H1 (cell line): ENCODE results near the gene CELF2. TPM values are rescaled to one million over a fixed set of nuclear protein-coding genes. Genes with fewer than 3 reads are reported as not detected.

Source experiments
- CTCF ChIA-PET: fragments of 300-600 bp; sonication (Branson Sonifier 250); formaldehyde crosslinking; loops from one replicate; lab custom pipeline; 2021; ENCODE audit not compliant: partially characterized antibody; lab: Charles Lee
- POLR2A ChIA-PET: fragments of 300-600 bp; sonication (Branson Sonifier 250); formaldehyde crosslinking; loops from one replicate; lab custom pipeline; 2021; ENCODE audit warnings: inconsistent platforms; ENCODE audit not compliant: partially characterized antibody; lab: Charles Lee
- DNase-seq, 2 experiments: peaks; one replicate each; pipeline versions ENCODE4 v3.0.0 to v3.0.0-alpha.2; 2010 to 2022; ENCODE audit warnings: low spot score in 2 of 2, low read depth in 1 of 2, mixed read lengths in 1 of 2
- FAIRE-seq: peaks from 2 replicates; lab custom pipeline; 2011; peaks lifted over from hg19 to GRCh38; lab: Jason Lieb, UNC
- H2AFZ ChIP-seq: 2 replicates; pipeline ENCODE4 v1.8.1; 2012; ENCODE audit warnings: low read length, inconsistent platforms
- H2AK5ac ChIP-seq: 2 replicates; pipeline ENCODE4 v1.6.1; 2013; ENCODE audit warnings: low read depth, low read length
- H2BK120ac ChIP-seq: replicated peaks from 2 replicates; pipeline ENCODE3; 2013; ENCODE audit warnings: low read depth, low read length, inconsistent platforms
- H2BK12ac ChIP-seq: 2 replicates; pipeline ENCODE4 v1.6.1; 2013; ENCODE audit warnings: low read depth, low read length
- H2BK15ac ChIP-seq: 2 replicates; pipeline ENCODE4 v1.6.1; 2013; ENCODE audit warnings: low read length
- H2BK20ac ChIP-seq: 2 replicates; pipeline ENCODE4 v1.6.1; 2013; ENCODE audit warnings: low read length
- H2BK5ac ChIP-seq: 2 replicates; pipeline ENCODE4 v1.6.1; 2013; ENCODE audit warnings: low read depth, low read length
- H3K14ac ChIP-seq: 2 replicates; pipeline ENCODE4 v1.6.1; 2013; ENCODE audit warnings: inconsistent platforms; ENCODE audit not compliant: insufficient read length
- H3K18ac ChIP-seq: 2 replicates; pipeline ENCODE4 v1.6.1; 2013; ENCODE audit warnings: low read length; ENCODE audit errors: extremely low read depth
- H3K23ac ChIP-seq: 2 replicates; pipeline ENCODE4 v1.6.1; 2013; ENCODE audit warnings: inconsistent platforms; ENCODE audit not compliant: insufficient read length
- H3K23me2 ChIP-seq: 2 replicates; pipeline ENCODE4 v1.6.1; 2013; ENCODE audit warnings: low read depth, low read length
- H3K27ac ChIP-seq: 2 replicates; pipeline ENCODE4 v1.6.1; 2011; ENCODE audit warnings: low read depth, low read length, inconsistent platforms
- H3K27me3 ChIP-seq, 4 experiments: replicated peaks in 1 of 4; 1 replicate in 1 of 4; 2 replicates in 3 of 4; pipeline versions ENCODE4 v1.6.1 to v1.8.1; 2011 to 2013; ENCODE audit warnings: low read length in 3 of 4, mild to moderate bottlenecking in 3 of 4, inconsistent platforms in 2 of 4, mixed read lengths in 2 of 4, moderate library complexity in 1 of 4; ENCODE audit not compliant: control insufficient read depth in 3 of 4, insufficient read depth in 3 of 4; ENCODE audit errors: extremely low read depth in 1 of 4
- H3K36me3 ChIP-seq, 4 experiments: 2 replicates each; pipeline versions ENCODE4 v1.6.1 to v1.8.1; 2011 to 2013; ENCODE audit warnings: mild to moderate bottlenecking in 4 of 4, low read length in 3 of 4, moderate library complexity in 2 of 4, control low read depth in 1 of 4, inconsistent platforms in 1 of 4; ENCODE audit not compliant: insufficient read depth in 4 of 4, control insufficient read depth in 2 of 4
- H3K4ac ChIP-seq: replicated peaks from 2 replicates; pipeline ENCODE3; 2013; ENCODE audit warnings: low read length, low read depth, mixed read lengths, inconsistent platforms; ENCODE audit not compliant: insufficient read length
- H3K4me1 ChIP-seq, 4 experiments: replicated peaks in 1 of 4; 1 replicate in 1 of 4; 2 replicates in 3 of 4; pipeline versions ENCODE4 v1.6.1 to v1.8.1; 2011 to 2013; ENCODE audit warnings: low read length in 3 of 4, inconsistent platforms in 2 of 4, mixed read lengths in 1 of 4; ENCODE audit not compliant: insufficient read depth in 4 of 4, control insufficient read depth in 3 of 4
- H3K4me2 ChIP-seq, 2 experiments: 2 replicates each; pipeline versions ENCODE4 v1.6.1 to v1.8.1; 2011 to 2013; ENCODE audit warnings: low read depth in 2 of 2, low read length in 2 of 2, control low read depth in 1 of 2, inconsistent platforms in 1 of 2, mild to moderate bottlenecking in 1 of 2; ENCODE audit not compliant: insufficient read depth in 1 of 2
- H3K4me3 ChIP-seq, 4 experiments: fragments of 200-600, 300-600 bp in 1 of 4; sonication (generic), shearing (Covaris generic), sonication (Bioruptor Twin) in 1 of 4; 2 replicates each; pipeline versions ENCODE4 v1.5.1 to v1.8.1; 2011 to 2016; ENCODE audit warnings: low read length in 4 of 4, low read depth in 3 of 4, control low read depth in 2 of 4, inconsistent platforms in 2 of 4, mild to moderate bottlenecking in 2 of 4, mixed read lengths in 1 of 4, moderate library complexity in 1 of 4; ENCODE audit not compliant: insufficient read depth in 2 of 4; ENCODE audit errors: extremely low read depth in 1 of 4
- H3K56ac ChIP-seq: replicated peaks from 2 replicates; pipeline ENCODE3; 2013; ENCODE audit warnings: low read depth, mild to moderate bottlenecking, mixed read lengths, low read length, inconsistent platforms; ENCODE audit not compliant: insufficient read length
- H3K79me1 ChIP-seq: 2 replicates; pipeline ENCODE4 v1.6.1; 2013; ENCODE audit warnings: low read depth, low read length, control low read depth
- H3K79me2 ChIP-seq, 2 experiments: 2 replicates each; pipeline versions ENCODE4 v1.6.1 to v1.8.1; 2012 to 2013; ENCODE audit warnings: low read length in 2 of 2, mild to moderate bottlenecking in 2 of 2, inconsistent platforms in 1 of 2; ENCODE audit not compliant: insufficient read depth in 2 of 2, control insufficient read depth in 1 of 2
- H3K9ac ChIP-seq, 4 experiments: replicated peaks in 1 of 4; 1 replicate in 1 of 4; 2 replicates in 3 of 4; pipeline versions ENCODE4 v1.6.1 to v1.8.1; 2011 to 2013; ENCODE audit warnings: low read depth in 3 of 4, low read length in 3 of 4, control low read depth in 2 of 4, mild to moderate bottlenecking in 2 of 4, moderate library complexity in 2 of 4, inconsistent platforms in 1 of 4; ENCODE audit errors: extremely low read depth in 1 of 4
- H3K9me3 ChIP-seq, 2 experiments: 2 replicates each; pipeline versions ENCODE4 v1.6.1 to v1.8.1; 2012 to 2013; ENCODE audit warnings: mild to moderate bottlenecking in 2 of 2, moderate library complexity in 2 of 2, control low read depth in 1 of 2, inconsistent platforms in 1 of 2, low read depth in 1 of 2, low read length in 1 of 2, mixed read lengths in 1 of 2; ENCODE audit not compliant: insufficient read depth in 2 of 2
- H4K20me1 ChIP-seq, 2 experiments: replicated peaks in 1 of 2; 2 replicates each; pipeline versions ENCODE3 to v1.8.1; 2011 to 2013; ENCODE audit warnings: inconsistent platforms in 2 of 2, low read length in 2 of 2, mild to moderate bottlenecking in 1 of 2; ENCODE audit not compliant: insufficient read depth in 2 of 2, control insufficient read depth in 1 of 2
- H4K5ac ChIP-seq: 2 replicates; pipeline ENCODE4 v1.6.1; 2013; ENCODE audit warnings: low read length, low read depth, mixed read lengths, inconsistent platforms; ENCODE audit not compliant: insufficient read length
- H4K8ac ChIP-seq: 2 replicates; pipeline ENCODE4 v1.8.0; 2013; ENCODE audit warnings: mild to moderate bottlenecking, moderate library complexity, low read length, inconsistent platforms; ENCODE audit not compliant: insufficient read depth; ENCODE audit errors: extremely low read depth
- H4K91ac ChIP-seq: replicated peaks from 2 replicates; pipeline ENCODE3; 2013; ENCODE audit warnings: low read length, mixed read lengths, inconsistent platforms; ENCODE audit not compliant: insufficient read length
- CTBP2 ChIP-seq: IDR thresholded peaks from 2 replicates; pipeline ENCODE4 v1.7.0; 2011; ENCODE audit warnings: borderline replicate concordance, mild to moderate bottlenecking, moderate library complexity, mixed read lengths, low read length; ENCODE audit not compliant: insufficient read depth, insufficient read length
- EZH2 ChIP-seq: fragments of 200-600 bp; sonication (generic); IDR thresholded peaks from 2 replicates; pipeline ENCODE4 v1.7.1; 2012; ENCODE audit warnings: low read depth, mild to moderate bottlenecking, moderate library complexity, low read length, inconsistent platforms; ENCODE audit not compliant: severe bottlenecking
- HDAC2 ChIP-seq, 2 experiments: fragments of 300-600 bp in 1 of 2; sonication (generic) in 1 of 2; IDR thresholded peaks; 2 replicates each; pipeline ENCODE4 v1.6.1; 2011 to 2012; ENCODE audit warnings: low read depth in 2 of 2, low read length in 2 of 2, mild to moderate bottlenecking in 2 of 2, moderate library complexity in 2 of 2, borderline replicate concordance in 1 of 2, inconsistent platforms in 1 of 2
- HDAC6 ChIP-seq: IDR thresholded peaks from one replicate; pipeline ENCODE4 v1.7.1; 2012; ENCODE audit warnings: low read depth, mild to moderate bottlenecking, inconsistent platforms, low read length, moderate library complexity
- JUN ChIP-seq: IDR thresholded peaks from 2 replicates; pipeline ENCODE4 v1.6.1; 2011; ENCODE audit warnings: low read depth, mild to moderate bottlenecking, improper control_type of control experiment, low read length
- RAD21 ChIP-seq, 2 experiments: IDR thresholded peaks in 1 of 2; conservative IDR thresholded peaks in 1 of 2; 2 replicates each; pipeline ENCODE4 v1.6.1; 2011; ENCODE audit warnings: low read depth in 2 of 2, low read length in 2 of 2, improper control_type of control experiment in 1 of 2, inconsistent platforms in 1 of 2, mild to moderate bottlenecking in 1 of 2, moderate library complexity in 1 of 2
- RXRA ChIP-seq: IDR thresholded peaks from 2 replicates; pipeline ENCODE4 v1.6.1; 2011; ENCODE audit warnings: low read depth, mild to moderate bottlenecking, low read length, moderate library complexity; ENCODE audit not compliant: insufficient read depth
- YY1 ChIP-seq: IDR thresholded peaks from 2 replicates; pipeline ENCODE4 v1.6.1; 2011; ENCODE audit warnings: low read depth, mild to moderate bottlenecking, low read length
- WGBS, 2 experiments: shearing (Covaris generic) in 1 of 2; methylation state at CpG; one replicate each; pipeline versions ENCODE4 v1.1.6 to v1.1.7; 2013 to 2015; ENCODE audit warnings: low lambda C conversion rate in 2 of 2, mixed read lengths in 2 of 2, inconsistent platforms in 1 of 2, low coverage in 1 of 2, missing lambda C conversion rate in 1 of 2; ENCODE audit not compliant: insufficient replicate concordance in 2 of 2, insufficient coverage in 1 of 2, insufficient read length in 1 of 2; ENCODE audit errors: extremely low coverage in 1 of 2, missing lambda C conversion rate in 1 of 2; 5-methylcytosine and 5-hydroxymethylcytosine counted together
- polyA plus RNA-seq, 7 experiments: library from polyadenylated mRNA; depleted of rRNA in 3 of 7; stranded (reverse) in 5 of 7; unstranded in 2 of 7; fragments of >200 nt in 5 of 7; fragments of 200-250 nt in 2 of 7; gene quantifications; 1 replicate in 5 of 7; 2 replicates in 1 of 7; 4 replicates in 1 of 7; pipeline versions ENCODE4 v1.2.1 to v1.2.3, GENCODE V29; 2011 to 2013; ENCODE audit warnings: missing spikeins in 2 of 7, mixed read lengths in 2 of 7
- total RNA-seq: library from RNA; stranded (reverse); fragmentation: NEBNext Ultra II Directional; extraction: Animal tissue kit (Norgen Biotek cat#: 25700); gene quantifications from 2 replicates; pipeline ENCODE4 v1.2.1, GENCODE V29; 2021
- TF ChIP-seq, protein P1 (sequence below), 3 experiments: IDR thresholded peaks; 1 replicate in 2 of 3; 2 replicates in 1 of 3; pipeline versions ENCODE4 v1.5.1 to v1.6.1; 2011; ENCODE audit warnings: low read length in 3 of 3, mild to moderate bottlenecking in 3 of 3, inconsistent platforms in 2 of 3, low read depth in 1 of 3, moderate library complexity in 1 of 3; ENCODE audit not compliant: insufficient read depth in 1 of 3; ENCODE audit errors: control extremely low read depth in 1 of 3

The CELF2 gene
- total and polyA plus RNA-seq, 2 of the 8 experiments (the other 6 are each of a cell fraction or from before 2014, with no cell fraction given), result 18.3 to 22.7 TPM

DNA sequence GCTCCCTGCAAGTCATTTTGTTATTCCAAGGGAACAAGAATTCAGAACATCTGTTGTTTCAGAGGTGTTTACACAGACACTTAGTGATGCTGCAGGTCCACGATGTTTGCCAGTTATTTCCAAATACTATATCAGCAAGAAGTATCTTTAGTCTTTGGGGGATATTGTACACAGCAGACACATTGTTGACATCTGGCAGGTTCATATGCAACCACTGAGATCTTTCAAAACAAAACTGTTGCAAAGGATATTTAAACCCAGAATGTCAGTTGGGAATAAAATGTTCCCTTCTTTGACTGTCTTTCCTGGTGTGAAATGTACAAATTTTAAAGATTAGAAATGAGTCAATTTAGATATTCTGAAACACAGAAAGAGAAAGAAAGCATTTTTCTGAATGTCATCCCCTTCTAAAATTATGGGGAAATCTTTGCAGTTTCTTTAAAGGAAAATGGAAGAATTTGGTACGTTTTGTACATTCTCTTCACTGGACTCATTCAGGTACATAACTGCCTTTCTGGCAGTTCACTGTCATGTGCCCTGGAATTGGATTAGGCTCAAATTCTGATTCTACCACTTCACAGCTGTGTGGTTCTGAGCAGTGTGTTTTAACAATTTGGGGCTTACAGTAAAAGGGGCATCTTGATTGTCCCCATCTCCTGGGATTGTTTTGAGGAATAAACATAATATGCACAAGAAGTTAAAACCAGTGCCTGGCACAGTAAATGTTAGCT lies 40.3 kb upstream of the CELF2 start:
- no peak for DNase-seq
- H3K4me3 ChIP-seq, result no peak overlapping the region
- no peak for FAIRE-seq
- H4K8ac ChIP-seq, result no peak overlapping the region
- no peaks in the 10 kb centered on the region for H3K4me1 ChIP-seq
- H2AFZ ChIP-seq, result no peak overlapping the region
- no peaks in the 10 kb centered on the region for H3K79me2 ChIP-seq
- H3K4ac ChIP-seq, result no peak overlapping the region
- H2BK15ac ChIP-seq, result no peak overlapping the region
- no peaks in the 10 kb centered on the region for H3K23me2 ChIP-seq
- no peaks in the 10 kb centered on the region for H4K20me1 ChIP-seq
- H3K36me3 ChIP-seq, result no peaks in the 10 kb centered on the region
- H3K79me1 ChIP-seq, result no peaks in the 10 kb centered on the region
- ChIA-PET POLR2A (interaction anchor here (1.2 kb wide), 1 partner anchor 40 kb away, joined by 3 read pairs; the partner anchor contains the start of gene CELF2), CTCF (interaction anchor here (1.2 kb wide), 1 partner anchor 59 kb away, joined by 3 read pairs; no protein-coding TSS in a partner anchor)
- H3K56ac ChIP-seq, result no peak overlapping the region
- no peak overlapping the region for H2BK5ac ChIP-seq
- no peak overlapping the region for H3K27ac ChIP-seq
- no peak overlapping the region for H2BK12ac ChIP-seq
- H2AK5ac ChIP-seq, result no peak overlapping the region
- no peaks in the 10 kb centered on the region for H3K9me3 ChIP-seq
- H2BK20ac ChIP-seq, result no peak overlapping the region
- no peak overlapping the region for H3K14ac ChIP-seq
- H4K91ac ChIP-seq, result no peak overlapping the region
- no peak overlapping the region for H3K9ac ChIP-seq
- WGBS, 2 experiments, result 85% methylated on average over 2 of the region's 2 CpGs; no CpG with 5 or more reads in 1 of the 2 experiments
- no peak overlapping the region for H3K23ac ChIP-seq
- no peaks in the 10 kb centered on the region for H3K27me3 ChIP-seq
- no peak overlapping the region for H3K4me2 ChIP-seq
- no peak overlapping the region for H2BK120ac ChIP-seq
- no peak overlapping the region for H3K18ac ChIP-seq
- no peak overlapping the region for H4K5ac ChIP-seq
- TF ChIP-seq RAD21 (IDR thresholded peaks at IDR 0.05 in 1 of 2, conservative IDR thresholded peaks at IDR 0.05 in 1 of 2; ENCODE audit: low read depth in 2 of 2, low read length in 2 of 2) (no peak), YY1 (no peak), HDAC2 (IDR thresholded peaks at IDR 0.05; ENCODE audit: borderline replicate concordance in 1 of 2, low read depth in 2 of 2, low read length in 2 of 2) (no peak), EZH2 (no peak), JUN (no peak), HDAC6 (no peak), CTBP2 (no peak), RXRA (no peak)
- TF ChIP-seq, protein P1, sequence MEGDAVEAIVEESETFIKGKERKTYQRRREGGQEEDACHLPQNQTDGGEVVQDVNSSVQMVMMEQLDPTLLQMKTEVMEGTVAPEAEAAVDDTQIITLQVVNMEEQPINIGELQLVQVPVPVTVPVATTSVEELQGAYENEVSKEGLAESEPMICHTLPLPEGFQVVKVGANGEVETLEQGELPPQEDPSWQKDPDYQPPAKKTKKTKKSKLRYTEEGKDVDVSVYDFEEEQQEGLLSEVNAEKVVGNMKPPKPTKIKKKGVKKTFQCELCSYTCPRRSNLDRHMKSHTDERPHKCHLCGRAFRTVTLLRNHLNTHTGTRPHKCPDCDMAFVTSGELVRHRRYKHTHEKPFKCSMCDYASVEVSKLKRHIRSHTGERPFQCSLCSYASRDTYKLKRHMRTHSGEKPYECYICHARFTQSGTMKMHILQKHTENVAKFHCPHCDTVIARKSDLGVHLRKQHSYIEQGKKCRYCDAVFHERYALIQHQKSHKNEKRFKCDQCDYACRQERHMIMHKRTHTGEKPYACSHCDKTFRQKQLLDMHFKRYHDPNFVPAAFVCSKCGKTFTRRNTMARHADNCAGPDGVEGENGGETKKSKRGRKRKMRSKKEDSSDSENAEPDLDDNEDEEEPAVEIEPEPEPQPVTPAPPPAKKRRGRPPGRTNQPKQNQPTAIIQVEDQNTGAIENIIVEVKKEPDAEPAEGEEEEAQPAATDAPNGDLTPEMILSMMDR (IDR thresholded peaks at IDR 0.05; ENCODE audit: control extremely low read depth in 1 of 3, insufficient read depth in 1 of 3, low read depth in 1 of 3, low read length in 3 of 3), result no peak
